H9 (cell line): Measurements from ENCODE around the gene HES4. TPM values are rescaled to one million over a fixed set of nuclear protein-coding genes. Genes with fewer than 3 reads are reported as not detected.

ENCODE experiments used
- DNase-seq: peaks from one replicate; pipeline ENCODE4 v3.0.0-alpha.2; 2017
- H2AFZ ChIP-seq: one replicate; pipeline ENCODE4 v1.6.1; 2013; ENCODE audit warnings: mild to moderate bottlenecking, low read length, control low read depth, moderate library complexity
- H2AK5ac ChIP-seq: 2 replicates; pipeline ENCODE4 v1.6.1; 2013; ENCODE audit warnings: low read length, control low read depth, mixed read lengths; ENCODE audit not compliant: insufficient read length
- H2BK120ac ChIP-seq: one replicate; pipeline ENCODE4 v1.6.1; 2013; ENCODE audit warnings: low read depth, mild to moderate bottlenecking, low read length, control low read depth, inconsistent platforms; ENCODE audit not compliant: poor library complexity, severe bottlenecking
- H2BK12ac ChIP-seq: 2 replicates; pipeline ENCODE4 v1.6.1; 2013; ENCODE audit warnings: low read length, control low read depth, mixed read lengths, low read depth; ENCODE audit not compliant: insufficient read length
- H2BK15ac ChIP-seq: 2 replicates; pipeline ENCODE4 v1.6.1; 2013; ENCODE audit warnings: low read depth, low read length, control low read depth
- H2BK20ac ChIP-seq: one replicate; pipeline ENCODE4 v1.6.1; 2013; ENCODE audit warnings: low read depth, mild to moderate bottlenecking, low read length, control low read depth, inconsistent platforms; ENCODE audit not compliant: poor library complexity, severe bottlenecking
- H2BK5ac ChIP-seq: 2 replicates; pipeline ENCODE4 v1.6.1; 2013; ENCODE audit warnings: low read length, control low read depth, mixed read lengths; ENCODE audit not compliant: insufficient read length
- H3K14ac ChIP-seq: 2 replicates; pipeline ENCODE4 v1.6.1; 2013; ENCODE audit warnings: low read length, control low read depth; ENCODE audit not compliant: insufficient read depth
- H3K18ac ChIP-seq: 2 replicates; pipeline ENCODE4 v1.6.1; 2013; ENCODE audit warnings: low read depth, mild to moderate bottlenecking, mixed read lengths, low read length, control low read depth; ENCODE audit not compliant: insufficient read length
- H3K23ac ChIP-seq: 2 replicates; pipeline ENCODE4 v1.6.1; 2013; ENCODE audit warnings: low read length, control low read depth, mixed read lengths, low read depth; ENCODE audit not compliant: insufficient read length
- H3K23me2 ChIP-seq: 2 replicates; pipeline ENCODE4 v1.6.1; 2013; ENCODE audit warnings: low read depth, mild to moderate bottlenecking, mixed read lengths, low read length, control low read depth; ENCODE audit not compliant: insufficient read length, poor library complexity, severe bottlenecking
- H3K27ac ChIP-seq: 2 replicates; pipeline ENCODE4 v1.5.1; 2013; ENCODE audit warnings: low read length, control low read depth, mixed read lengths, low read depth; ENCODE audit not compliant: insufficient read length
- H3K27me3 ChIP-seq: 2 replicates; pipeline ENCODE4 v1.6.1; 2013; ENCODE audit warnings: low read length, control low read depth, inconsistent platforms; ENCODE audit not compliant: insufficient read depth
- H3K4ac ChIP-seq: 2 replicates; pipeline ENCODE4 v1.6.1; 2013; ENCODE audit warnings: low read depth, mild to moderate bottlenecking, control low read depth, inconsistent platforms, low read length, moderate library complexity
- H3K4me1 ChIP-seq: 2 replicates; pipeline ENCODE4 v1.6.1; 2013; ENCODE audit warnings: low read length, control low read depth, inconsistent platforms; ENCODE audit not compliant: insufficient read depth
- H3K4me2 ChIP-seq: 2 replicates; pipeline ENCODE4 v1.6.1; 2013; ENCODE audit warnings: low read length, control low read depth, mixed read lengths; ENCODE audit not compliant: insufficient read length, insufficient read depth
- H3K56ac ChIP-seq: 2 replicates; pipeline ENCODE4 v1.6.1; 2013; ENCODE audit warnings: low read depth, mild to moderate bottlenecking, mixed read lengths, low read length, control low read depth; ENCODE audit not compliant: insufficient read length
- H3K79me1 ChIP-seq: 2 replicates; pipeline ENCODE4 v1.6.1; 2013; ENCODE audit warnings: low read depth, mild to moderate bottlenecking, moderate library complexity, low read length, control low read depth, inconsistent platforms; ENCODE audit not compliant: insufficient read depth, poor library complexity, severe bottlenecking
- H3K79me2 ChIP-seq: 2 replicates; pipeline ENCODE4 v1.6.1; 2013; ENCODE audit warnings: low read length, control low read depth, inconsistent platforms; ENCODE audit not compliant: insufficient read depth
- H3K9ac ChIP-seq: 2 replicates; pipeline ENCODE4 v1.6.1; 2013; ENCODE audit warnings: low read length, control low read depth, mixed read lengths; ENCODE audit not compliant: insufficient read length; ENCODE audit errors: extremely low read depth
- H3K9me3 ChIP-seq: one replicate; pipeline ENCODE4 v1.6.1; 2013; ENCODE audit warnings: low read depth, low read length, inconsistent platforms; ENCODE audit not compliant: control insufficient read depth
- H3T11ph ChIP-seq: one replicate; pipeline ENCODE4 v1.6.1; 2013; ENCODE audit warnings: mild to moderate bottlenecking, low read length, control low read depth, inconsistent platforms
- H4K20me1 ChIP-seq: one replicate; pipeline ENCODE4 v1.6.1; 2013; ENCODE audit not compliant: control insufficient read depth, insufficient read length, insufficient read depth
- H4K5ac ChIP-seq: 2 replicates; pipeline ENCODE4 v1.6.1; 2013; ENCODE audit warnings: low read depth, mild to moderate bottlenecking, mixed read lengths, low read length, control low read depth; ENCODE audit not compliant: insufficient read length
- H4K8ac ChIP-seq: replicated peaks from 2 replicates; pipeline ENCODE4 v1.6.1; 2013; ENCODE audit warnings: low read length, control low read depth, mixed read lengths, low read depth; ENCODE audit not compliant: insufficient read length
- H4K91ac ChIP-seq: 2 replicates; pipeline ENCODE4 v1.6.1; 2013; ENCODE audit warnings: low read depth, mild to moderate bottlenecking, moderate library complexity, mixed read lengths, low read length, control low read depth; ENCODE audit not compliant: insufficient read length
- H3K27ac Mint-ChIP-seq, 3 experiments: 2 replicates in 2 of 3; 3 replicates in 1 of 3; pipeline ENCODE4 v1.8.0; 2020 to 2021; ENCODE audit warnings: mixed read lengths in 3 of 3, mild to moderate bottlenecking in 1 of 3, moderate library complexity in 1 of 3
- H3K27me3 Mint-ChIP-seq: 2 replicates; pipeline ENCODE4 v1.8.0; 2021; ENCODE audit warnings: low read depth, mild to moderate bottlenecking, moderate library complexity, mixed read lengths
- H3K36me3 Mint-ChIP-seq, 3 experiments: 2 replicates in 2 of 3; 3 replicates in 1 of 3; pipeline ENCODE4 v1.8.0; 2020 to 2021; ENCODE audit warnings: low read depth in 3 of 3, mixed read lengths in 3 of 3; ENCODE audit not compliant: insufficient read depth in 1 of 3
- H3K4me1 Mint-ChIP-seq, 2 experiments: 2 replicates each; pipeline ENCODE4 v1.8.0; 2020; ENCODE audit warnings: mixed read lengths in 2 of 2
- H3K4me3 Mint-ChIP-seq, 2 experiments: 2 replicates in 1 of 2; 3 replicates in 1 of 2; pipeline ENCODE4 v1.8.0; 2020 to 2021; ENCODE audit warnings: mild to moderate bottlenecking in 2 of 2, mixed read lengths in 2 of 2, moderate library complexity in 1 of 2
- H3K9me3 Mint-ChIP-seq, 2 experiments: 2 replicates in 1 of 2; 3 replicates in 1 of 2; pipeline ENCODE4 v1.8.0; 2020; ENCODE audit warnings: mild to moderate bottlenecking in 2 of 2, mixed read lengths in 2 of 2, moderate library complexity in 1 of 2
- CTCF ChIP-seq: fragments of 200-600 bp; sonication (generic); conservative IDR thresholded peaks from 3 replicates; pipeline ENCODE4 v1.8.0; 2021; ENCODE audit warnings: antibody characterized with exemption, mild to moderate bottlenecking
- whole genome bisulfite sequencing: extraction: QIAGEN DNeasy Blood & Tissue Kit; methylation state at CpG from one replicate; pipeline ENCODE4 v1.1.7; 2013; ENCODE audit warnings: missing lambda C conversion rate, low lambda C conversion rate, mixed read lengths; ENCODE audit not compliant: insufficient read length; ENCODE audit errors: extremely low coverage; 5-methylcytosine and 5-hydroxymethylcytosine counted together
- total RNA-seq: library from RNA; stranded (reverse); gene quantifications from 2 replicates; pipeline ENCODE4 v1.2.1, GENCODE V29; 2021

HES4 gene
- total RNA-seq, 1 experiment from 2014 or later = 4.0 TPM

GRCh38 chr1:1014799-1015681, 15.1 kb upstream of the HES4 start:
- no peaks in the 10 kb centered on the region for H3K79me1 ChIP-seq
- no peak overlapping the region for H3K27ac ChIP-seq
- H2AK5ac ChIP-seq = no peak overlapping the region
- peak overlapping the region in 2 of 3 experiments; percentile 40 to 74; a peak in 1 of 7 replicates for H3K27ac Mint-ChIP-seq
- no peaks in the 10 kb centered on the region; a peak in 1 of 7 replicates for H3K36me3 Mint-ChIP-seq
- H3K27me3 Mint-ChIP-seq = peaks cover 7% of the 10 kb centered on the region
- H3K14ac ChIP-seq = no peak overlapping the region
- H2AFZ ChIP-seq = no peak overlapping the region
- no peak overlapping the region for H2BK5ac ChIP-seq
- no peaks in the 10 kb centered on the region for H3K9me3 ChIP-seq
- H3K9ac ChIP-seq = no peak overlapping the region
- H3K9me3 Mint-ChIP-seq = peaks cover 0 to 3% of the 10 kb centered on the region in 2 experiments; a peak in 2 of 5 replicates
- H4K8ac ChIP-seq = no peak overlapping the region
- H3K4me1 Mint-ChIP-seq = peaks cover 19 to 29% of the 10 kb centered on the region in 2 experiments
- no peaks in the 10 kb centered on the region for H4K20me1 ChIP-seq
- H3K4me1 ChIP-seq = no peaks in the 10 kb centered on the region
- H4K91ac ChIP-seq = no peak overlapping the region
- H2BK120ac ChIP-seq = no peak overlapping the region
- no peak overlapping the region for H3K23ac ChIP-seq
- DNase-seq = peak; percentile 52
- H3K56ac ChIP-seq = no peak overlapping the region
- peaks cover 9% of the 10 kb centered on the region for H3K23me2 ChIP-seq
- peak; percentile 44; the same call in 2 of the 3 replicates for TF ChIP-seq CTCF
- H2BK12ac ChIP-seq = no peak overlapping the region
- H3K79me2 ChIP-seq = no peaks in the 10 kb centered on the region
- H3K27me3 ChIP-seq = no peaks in the 10 kb centered on the region
- no peak overlapping the region for H2BK15ac ChIP-seq
- H3K18ac ChIP-seq = no peak overlapping the region
- H4K5ac ChIP-seq = no peak overlapping the region
- H3K4ac ChIP-seq = no peak overlapping the region
- H2BK20ac ChIP-seq = no peak overlapping the region
- H3T11ph ChIP-seq = no peak overlapping the region
- WGBS = no CpG with 5 or more reads among the region's 20 CpGs
- H3K4me2 ChIP-seq = no peak overlapping the region
- no peak overlapping the region for H3K4me3 Mint-ChIP-seq
